Pancreas (tissue), 10 donors: ENCODE measurements around the gene LGALS9B. TPM values are rescaled to one million over a fixed set of nuclear protein-coding genes. Genes with fewer than 3 reads are reported as not detected.
"Not testable (repeated sequence)": the region's sequence is repeated elsewhere in the genome, so short reads cannot be mapped to it uniquely, and the experiment has no call there.

Experiments
- ATAC-seq, 4 donors: fragments of 200-7000 bp; cut with Tn5 transposase; one replicate each; pipeline versions ENCODE4 v1.8.0 to v1.9.1; 2020; ENCODE audit warnings: mild to moderate bottlenecking in 4 of 4, moderate library complexity in 4 of 4
- DNase-seq, 6 donors: peaks; one replicate each; pipeline ENCODE4 v3.0.0-alpha.2; 2020
- FAIRE-seq: peaks from 2 replicates; lab custom pipeline; 2012; peaks lifted over from hg19 to GRCh38; lab: Jason Lieb, UNC
- H3K27ac ChIP-seq, 4 donors: fragments of 200-600 bp; sonication (generic); 1 replicate in 3 of 4; 2 replicates in 1 of 4; pipeline versions ENCODE4 v1.5.0 to v1.8.0; 2020
- H3K27me3 ChIP-seq, 4 donors: fragments of 200-600 bp; one replicate each; pipeline ENCODE4 v1.8.0; 2021
- H3K36me3 ChIP-seq, 3 donors: fragments of 200-600 bp; sonication (generic) in 1 of 3; one replicate each; pipeline versions ENCODE4 v1.5.0 to v1.8.0; 2020 to 2021
- H3K4me1 ChIP-seq, 3 donors: fragments of 200-600 bp; one replicate each; pipeline ENCODE4 v1.8.0; 2021
- H3K4me3 ChIP-seq, 4 donors: fragments of 200-600 bp; sonication (generic) in 2 of 4; one replicate each; pipeline versions ENCODE4 v1.5.0 to v1.8.0; 2020 to 2021
- H3K9me3 ChIP-seq, 4 donors: fragments of 200-600 bp; one replicate each; pipeline ENCODE4 v1.8.0; 2021
- WGBS, 2 donors: extraction: QIAGEN DNeasy Blood & Tissue Kit; methylation state at CpG; one replicate each; pipeline ENCODE4 v1.1.7; 2013; 5-methylcytosine and 5-hydroxymethylcytosine counted together
- intact Hi-C, 3 donors: fragments of 100-400 bp; cut with DNase I; formaldehyde crosslinking; loops; one replicate each; pipeline versions ENCODE4 v1.11.1 to v1.14.2; 2022
- polyA plus RNA-seq, 2 donors: library from polyadenylated mRNA; stranded (reverse); fragments of 200-250 nt; gene quantifications; one replicate each; pipeline ENCODE4 v1.2.3, GENCODE V29; 2013
- total RNA-seq, 6 donors: library from RNA; stranded (reverse); fragmentation: NEBNext Ultra II Directional in 4 of 6; extraction: Animal tissue kit (Norgen Biotek cat#: 25700) in 4 of 6; gene quantifications; one replicate each; pipeline versions ENCODE4 v1.2.1 to v1.2.4, GENCODE V29; 2021 to 2023
- donor health status: healthy with polysubstance abuse.
- donor health status: DM: no; HTN: no; CAD: no; lungs with moderate emphysema.
- donor health status: DM: no; HTN: no; CAD: no.
- donor health status: control.
- donor health status: control.
- donor health status: Bipolar disorder and iron deficiency.
- donor health status: DM: yes; HTN: yes; CAD: no.
- donor health status: DM: no; HTN: no; CAD: no.
- donor health status: DM: no; HTN: no; CAD: no.
- donor health status: DM: yes; HTN: yes; CAD: no.

Gene LGALS9B
- total RNA-seq, result not detected
- polyA plus RNA-seq, result not detected

DNA sequence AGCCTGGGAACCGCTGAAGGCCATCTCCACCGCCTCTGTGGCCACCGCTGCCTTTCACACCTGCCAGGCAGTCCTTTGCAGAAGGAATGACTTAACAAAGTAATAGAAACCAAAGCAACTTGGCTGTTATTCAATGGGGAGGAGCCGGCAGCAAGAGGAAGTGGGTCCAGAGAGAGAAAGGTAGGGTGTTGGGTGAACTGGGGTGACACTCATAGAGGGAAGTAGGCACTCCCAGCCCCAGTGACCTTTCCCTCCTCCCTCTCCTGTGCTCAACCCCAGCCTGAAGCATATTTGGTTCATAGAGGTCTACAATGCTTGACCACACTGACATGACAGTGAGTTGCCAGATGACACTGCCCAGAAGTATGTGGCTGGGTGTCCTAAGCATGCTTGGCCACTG lies at the start of gene LGALS9B:
LGALS9B (minus strand) TSS at position 93 of the 400 bp plus-strand sequence; CDS start at position 24, 69 bp downstream.
- peak in 3 of 4 donors; percentile 52 to 73 (median 69) for ATAC-seq
- DNase-seq, H3K4me1 ChIP-seq, H3K4me3 ChIP-seq, FAIRE-seq, H3K36me3 ChIP-seq, intact Hi-C loops, H3K27ac ChIP-seq, H3K27me3 ChIP-seq, H3K9me3 ChIP-seq: not testable (repeated sequence)
- WGBS, 2 donors, result 44% methylated on average over 1 of the region's 4 CpGs; no CpG with 5 or more reads in 1 of the 2 donors

DNA sequence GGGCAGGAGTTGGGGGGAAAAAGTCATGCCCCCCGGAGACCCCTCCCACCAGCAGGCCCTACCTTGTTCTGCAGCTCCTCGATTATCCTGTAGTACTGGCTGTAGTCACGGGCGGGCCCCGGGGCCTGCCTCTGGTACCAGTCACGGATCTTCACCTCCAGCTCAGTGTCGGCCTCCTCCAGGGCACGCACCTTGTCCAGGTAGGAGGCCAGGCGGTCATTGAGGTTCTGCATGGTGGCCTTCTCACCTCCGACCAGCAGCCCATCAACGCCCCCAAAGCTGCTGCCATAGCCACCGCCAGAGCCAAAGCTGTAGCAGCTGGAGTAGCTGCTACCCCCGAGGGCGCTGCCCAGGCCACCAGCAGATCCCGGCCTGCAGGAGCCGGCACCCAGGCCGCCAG lies 49.6 kb upstream of the LGALS9B start:
- H3K36me3 ChIP-seq, H3K9me3 ChIP-seq, ATAC-seq, DNase-seq, H3K27me3 ChIP-seq, FAIRE-seq, intact Hi-C loops, H3K4me1 ChIP-seq, H3K4me3 ChIP-seq, H3K27ac ChIP-seq: not testable (repeated sequence)
- WGBS, 2 donors, result 73 to 75% methylated on average over 6 to 15 of the region's 17 CpGs

DNA sequence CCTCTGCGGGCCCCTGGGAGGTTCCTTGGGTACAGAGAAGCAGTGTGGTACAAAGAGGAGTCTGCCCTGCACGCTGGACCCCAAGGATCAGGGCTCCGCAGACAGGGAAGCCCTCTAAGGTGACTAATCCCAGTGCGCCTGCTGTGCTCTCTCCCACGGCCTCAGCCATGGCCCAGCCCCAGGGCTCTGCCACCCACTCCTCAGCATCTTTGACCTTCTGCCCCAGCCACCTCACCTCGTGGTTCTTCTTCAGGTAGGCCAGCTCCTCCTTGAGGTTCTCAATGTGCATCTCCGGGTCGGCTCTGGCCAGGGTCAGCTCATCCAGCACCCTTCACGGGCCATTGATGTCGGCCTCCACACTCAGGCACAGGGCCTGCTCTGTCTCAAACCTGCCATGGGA lies 47.8 kb upstream of the LGALS9B start:
- H3K9me3 ChIP-seq, ATAC-seq, DNase-seq, H3K4me1 ChIP-seq, H3K4me3 ChIP-seq, H3K27me3 ChIP-seq, H3K36me3 ChIP-seq, H3K27ac ChIP-seq, FAIRE-seq, intact Hi-C loops: not testable (repeated sequence)
- 64 to 75% methylated on average over 7 to 8 of the region's 10 CpGs for WGBS, 2 donors

DNA sequence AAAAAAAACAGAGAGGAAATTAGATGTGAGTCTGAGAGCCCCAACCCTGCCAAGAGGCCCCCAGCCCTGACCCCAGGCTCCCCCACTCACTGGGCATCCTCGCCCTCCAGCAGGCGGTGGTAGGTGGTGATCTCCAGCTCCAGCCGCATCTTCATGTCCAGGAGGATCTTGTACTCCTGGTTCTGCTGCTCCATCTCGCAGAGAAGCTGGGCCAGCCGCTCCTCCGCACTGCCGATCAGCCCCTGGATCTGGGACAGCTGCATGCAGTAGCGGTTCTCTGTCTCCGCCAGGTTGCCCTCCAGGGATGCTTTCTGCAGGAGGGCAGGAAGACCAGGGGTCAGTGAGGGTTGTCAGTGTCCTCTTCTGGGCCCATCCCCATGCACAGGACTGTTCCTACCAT lies 46.2 kb upstream of the LGALS9B start:
- intact Hi-C loops, H3K36me3 ChIP-seq, DNase-seq, FAIRE-seq, H3K9me3 ChIP-seq, H3K27me3 ChIP-seq, ATAC-seq, H3K27ac ChIP-seq, H3K4me3 ChIP-seq, H3K4me1 ChIP-seq: not testable (repeated sequence)
- 69 to 100% methylated on average over 1 to 2 of the region's 9 CpGs for WGBS, 2 donors

DNA sequence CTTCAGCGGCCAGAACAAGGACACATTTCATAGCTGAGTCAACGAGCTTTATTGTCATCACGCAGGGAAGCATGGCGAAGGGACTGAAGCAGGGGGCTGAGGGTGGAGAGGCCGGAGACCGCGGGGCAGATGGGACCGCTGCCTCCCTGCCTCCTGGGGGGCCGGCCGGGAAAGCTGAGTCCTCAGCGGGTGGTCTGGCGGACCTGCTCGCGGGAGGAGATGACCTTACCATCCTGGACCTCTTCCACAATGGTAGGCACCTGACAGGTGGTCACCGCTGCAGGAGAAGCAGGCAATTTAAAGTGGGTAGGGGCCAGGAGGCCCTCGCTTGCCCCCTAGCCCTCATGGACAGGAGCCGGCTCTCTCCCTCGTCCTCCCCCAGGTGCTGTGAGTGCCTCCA lies 45.0 kb upstream of the LGALS9B start:
- WGBS, 2 donors, result no CpG with 5 or more reads among the region's 18 CpGs
- DNase-seq, ATAC-seq, intact Hi-C loops, H3K4me3 ChIP-seq, H3K27ac ChIP-seq, H3K36me3 ChIP-seq, FAIRE-seq, H3K9me3 ChIP-seq, H3K4me1 ChIP-seq, H3K27me3 ChIP-seq: not testable (repeated sequence)

DNA sequence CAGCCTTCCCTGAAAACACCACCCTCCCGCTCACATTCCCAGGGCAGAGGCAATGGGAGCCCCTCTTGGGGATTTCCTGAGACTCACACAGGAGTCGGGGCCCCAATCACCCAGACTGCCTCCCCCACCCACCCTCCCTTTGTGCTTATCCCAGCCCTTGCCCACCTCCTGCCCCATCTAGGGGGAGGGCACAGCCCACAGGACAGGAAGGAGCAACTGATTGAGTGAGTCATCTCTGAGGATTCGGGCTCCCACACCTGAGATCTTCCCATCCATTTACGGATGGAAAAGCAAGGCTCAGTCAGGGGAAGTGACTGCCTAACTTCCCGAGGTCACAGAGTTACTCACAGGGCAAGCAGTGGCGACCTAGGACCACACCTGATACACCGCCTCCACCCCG lies 44.4 kb upstream of the LGALS9B start:
- H3K9me3 ChIP-seq, H3K36me3 ChIP-seq, FAIRE-seq, H3K4me3 ChIP-seq, ATAC-seq, H3K27ac ChIP-seq, intact Hi-C loops, H3K27me3 ChIP-seq, DNase-seq, H3K4me1 ChIP-seq: not testable (repeated sequence)
- no CpG with 5 or more reads among the region's 8 CpGs for WGBS, 2 donors

DNA sequence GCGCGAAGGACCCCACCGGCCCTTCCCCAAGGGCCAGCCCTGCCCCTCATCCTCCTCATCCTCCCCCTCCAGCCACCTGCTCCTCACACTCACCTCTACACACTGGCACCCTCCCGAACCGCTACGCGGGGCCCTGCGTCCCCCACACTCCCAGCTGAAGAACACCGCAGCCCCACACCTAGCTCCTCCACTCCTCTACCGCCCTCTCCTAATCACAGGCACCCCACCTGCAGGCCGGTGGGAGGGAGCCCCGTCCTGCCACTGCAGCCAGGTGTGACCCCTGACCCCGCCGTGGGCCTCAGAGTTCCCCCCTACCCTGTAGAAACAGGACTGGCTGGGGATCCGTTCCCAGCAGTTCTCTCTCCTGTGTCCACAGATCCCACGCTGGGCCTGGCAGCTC lies 38.0 kb upstream of the LGALS9B start:
- intact Hi-C loops, H3K27me3 ChIP-seq, H3K4me3 ChIP-seq, H3K9me3 ChIP-seq, FAIRE-seq, H3K4me1 ChIP-seq, H3K36me3 ChIP-seq, ATAC-seq, DNase-seq, H3K27ac ChIP-seq: not testable (repeated sequence)
- WGBS, 2 donors, result 52 to 67% methylated on average over 3 to 4 of the region's 16 CpGs

DNA sequence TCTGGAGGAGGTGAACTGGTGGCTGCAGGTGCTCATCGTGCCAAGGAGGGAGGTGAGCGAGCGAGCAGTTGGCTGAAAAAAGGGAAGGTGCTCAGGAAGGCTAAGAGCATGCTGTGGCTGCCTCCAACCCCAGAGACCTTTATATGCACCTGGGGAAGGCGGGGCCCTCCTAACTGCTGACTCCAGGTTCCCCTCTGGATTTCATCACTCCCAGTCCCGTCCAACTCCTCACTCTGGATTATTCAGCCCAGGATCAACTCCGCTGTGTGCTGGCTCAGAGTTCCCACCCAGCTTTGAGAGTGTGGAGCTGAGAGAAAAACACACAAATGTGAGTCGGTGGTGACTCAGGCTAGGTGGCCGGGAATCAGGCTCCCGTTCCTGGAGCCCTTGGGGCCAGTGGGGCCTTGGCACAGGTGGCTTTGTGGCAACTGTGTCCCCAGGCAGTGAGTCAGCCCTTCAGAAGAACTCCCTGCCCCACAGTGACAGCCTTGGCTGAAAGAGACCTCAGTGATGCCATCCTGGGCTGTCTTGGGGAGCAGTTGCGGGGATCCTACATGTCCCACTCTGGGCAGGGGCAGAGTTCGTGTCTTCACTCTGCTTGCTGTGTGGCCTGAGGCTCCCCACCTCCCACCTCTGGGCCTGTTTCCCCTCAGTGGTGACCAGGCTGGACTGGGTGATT lies 37.2 kb upstream of the LGALS9B start:
- H3K36me3 ChIP-seq, H3K4me3 ChIP-seq, H3K27me3 ChIP-seq, H3K9me3 ChIP-seq, ATAC-seq, DNase-seq, H3K4me1 ChIP-seq, FAIRE-seq, H3K27ac ChIP-seq, intact Hi-C loops: not testable (repeated sequence)
- WGBS, 2 donors, result 55 to 61% methylated on average over 1 to 3 of the region's 11 CpGs

DNA sequence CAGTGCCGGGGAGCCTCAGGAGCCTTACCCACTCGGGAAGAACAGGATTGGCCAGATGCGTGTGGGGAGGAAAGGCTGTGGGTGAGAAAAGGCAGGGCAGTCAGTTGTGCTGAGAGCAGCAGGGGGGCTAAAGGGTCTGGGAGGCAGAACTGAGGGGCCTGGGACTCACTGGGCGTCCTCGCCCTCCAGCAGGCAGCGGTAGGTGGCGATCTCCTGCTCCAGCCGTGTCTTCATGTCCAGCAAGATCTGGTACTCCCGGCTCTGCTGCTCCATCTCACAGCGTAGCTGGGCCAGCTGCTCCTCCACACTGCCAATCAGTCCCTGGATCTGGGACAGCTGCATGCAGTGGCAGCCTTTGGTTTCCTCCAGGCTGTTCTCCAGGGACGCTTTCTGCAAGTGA lies 34.6 kb upstream of the LGALS9B start:
- H3K4me3 ChIP-seq, H3K4me1 ChIP-seq, H3K27ac ChIP-seq, H3K36me3 ChIP-seq, ATAC-seq, H3K9me3 ChIP-seq, DNase-seq, H3K27me3 ChIP-seq, intact Hi-C loops, FAIRE-seq: not testable (repeated sequence)
- WGBS, 2 donors, result 23 to 32% methylated on average over 5 to 9 of the region's 11 CpGs

DNA sequence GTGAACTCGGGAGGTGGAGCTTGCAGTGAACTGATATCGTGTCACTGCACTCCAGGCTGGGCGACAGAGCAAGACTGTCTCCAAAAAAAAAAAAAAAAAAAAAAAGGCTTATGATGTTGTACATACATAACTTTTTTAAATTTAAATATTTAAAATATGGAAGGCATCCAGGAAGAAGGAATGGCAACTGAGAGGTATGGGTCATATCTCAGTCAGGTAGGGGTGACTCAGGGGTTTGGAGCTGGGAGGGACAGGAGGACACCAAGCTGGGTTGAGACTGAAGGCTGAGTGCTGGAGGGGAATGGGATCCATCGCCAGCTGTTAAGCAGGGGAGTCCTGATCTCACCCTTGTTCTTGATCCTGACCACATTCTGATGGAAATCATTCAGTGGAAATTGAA lies 33.0 kb upstream of the LGALS9B start:
- DNase-seq, H3K9me3 ChIP-seq, H3K4me3 ChIP-seq, ATAC-seq, H3K4me1 ChIP-seq, H3K27me3 ChIP-seq, H3K27ac ChIP-seq, H3K36me3 ChIP-seq, FAIRE-seq, intact Hi-C loops: not testable (repeated sequence)
- WGBS, 2 donors, result 54 to 59% methylated on average over 4 of the region's 4 CpGs

DNA sequence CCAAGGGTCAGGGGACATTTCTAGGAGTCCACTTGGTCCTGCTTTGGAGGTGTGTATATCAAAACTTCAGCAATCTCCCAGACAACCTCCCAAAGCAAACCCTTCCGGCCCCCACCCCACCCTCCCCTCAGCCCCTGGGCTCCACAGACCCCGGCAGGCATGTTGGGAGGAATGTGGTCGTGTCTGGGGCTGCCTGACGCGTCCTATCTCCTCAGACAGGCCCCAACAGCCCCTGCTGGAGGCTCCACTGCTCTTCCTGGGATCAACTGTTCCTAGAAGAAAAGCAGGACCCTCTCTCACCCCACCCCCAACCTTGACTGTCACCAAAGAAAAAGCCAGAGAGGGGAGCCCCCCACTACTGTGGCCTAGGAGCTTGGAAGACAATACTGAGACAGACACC lies 28.1 kb upstream of the LGALS9B start:
- 47 to 59% methylated on average over 5 of the region's 5 CpGs for WGBS, 2 donors
- H3K9me3 ChIP-seq, H3K4me3 ChIP-seq, ATAC-seq, DNase-seq, FAIRE-seq, H3K27ac ChIP-seq, H3K4me1 ChIP-seq, H3K27me3 ChIP-seq, intact Hi-C loops, H3K36me3 ChIP-seq: not testable (repeated sequence)

DNA sequence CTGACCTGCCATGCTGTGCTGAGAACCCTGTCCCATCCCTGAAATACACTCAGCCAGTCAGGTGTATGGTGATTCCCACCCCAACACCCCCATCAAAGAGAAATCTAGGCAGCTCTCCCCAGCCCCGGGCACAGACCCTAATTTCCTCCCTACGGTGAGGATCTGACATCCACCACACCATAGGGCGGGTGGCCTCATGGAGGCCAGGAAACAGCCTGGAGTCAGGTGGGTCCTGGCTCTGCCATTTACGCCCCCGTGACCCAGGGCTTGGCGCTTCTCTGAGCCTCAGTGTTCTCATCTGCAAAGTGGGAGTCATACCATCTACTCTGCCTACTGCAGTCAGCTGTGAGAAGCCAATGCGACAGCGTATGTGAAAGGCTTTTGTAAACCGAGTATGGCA lies 27.4 kb upstream of the LGALS9B start:
- intact Hi-C loops, ATAC-seq, DNase-seq, H3K9me3 ChIP-seq, H3K27me3 ChIP-seq, H3K4me3 ChIP-seq, FAIRE-seq, H3K27ac ChIP-seq, H3K36me3 ChIP-seq, H3K4me1 ChIP-seq: not testable (repeated sequence)
- 73 to 87% methylated on average over 4 to 6 of the region's 9 CpGs for WGBS, 2 donors
